Measurements from ENCODE around the gene MAP4K1. TPM values are rescaled to one million over a fixed set of nuclear protein-coding genes. Genes with fewer than 3 reads are reported as not detected.

MAP4K1 gene
- total and polyA plus RNA-seq, 2 of the 13 experiments (the other 11 are each of a cell fraction or from before 2014, with no cell fraction given): 0.24 to 0.89 TPM

DNA sequence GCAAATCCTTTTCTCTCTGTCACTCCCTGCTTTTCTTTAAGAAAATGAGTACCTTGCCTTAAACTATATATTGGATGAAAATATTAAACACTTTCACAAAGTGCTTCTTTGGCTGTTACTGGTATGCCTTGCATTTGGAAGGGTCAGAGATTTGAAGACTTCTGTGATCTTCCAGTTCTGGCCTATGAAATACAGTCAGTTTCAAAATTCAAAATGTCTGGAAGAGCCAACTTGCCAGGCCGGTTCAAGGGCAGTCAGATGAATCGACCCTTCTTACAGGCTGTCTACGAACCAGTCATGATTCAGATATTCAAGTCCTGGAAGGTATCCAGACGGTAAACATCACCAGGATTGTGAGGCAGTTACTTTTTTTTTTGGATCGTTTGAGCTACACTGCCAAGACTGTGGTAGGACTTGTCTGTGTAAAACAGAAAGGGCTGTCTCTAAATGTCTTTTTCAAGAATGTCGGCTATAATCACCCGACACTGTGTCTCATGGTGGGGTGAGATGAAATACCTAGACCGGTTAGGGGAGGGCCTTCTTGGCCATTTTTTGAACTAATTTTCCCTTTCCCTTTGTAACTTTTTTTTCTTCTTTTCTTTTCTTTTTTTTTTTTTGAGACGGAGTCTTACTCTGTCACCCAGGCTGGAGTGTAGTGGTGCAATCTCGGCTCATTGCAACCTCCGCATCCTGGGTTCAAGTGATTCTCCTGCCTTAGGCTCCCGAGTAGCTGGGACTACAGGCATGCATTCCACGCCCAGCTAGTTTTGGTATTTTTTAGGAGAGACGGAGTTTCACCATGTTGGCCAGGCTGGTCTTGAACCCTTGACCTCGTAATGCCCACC lies 40.9 kb upstream of the MAP4K1 start (continued):
- TF ChIP-seq, protein P1, sequence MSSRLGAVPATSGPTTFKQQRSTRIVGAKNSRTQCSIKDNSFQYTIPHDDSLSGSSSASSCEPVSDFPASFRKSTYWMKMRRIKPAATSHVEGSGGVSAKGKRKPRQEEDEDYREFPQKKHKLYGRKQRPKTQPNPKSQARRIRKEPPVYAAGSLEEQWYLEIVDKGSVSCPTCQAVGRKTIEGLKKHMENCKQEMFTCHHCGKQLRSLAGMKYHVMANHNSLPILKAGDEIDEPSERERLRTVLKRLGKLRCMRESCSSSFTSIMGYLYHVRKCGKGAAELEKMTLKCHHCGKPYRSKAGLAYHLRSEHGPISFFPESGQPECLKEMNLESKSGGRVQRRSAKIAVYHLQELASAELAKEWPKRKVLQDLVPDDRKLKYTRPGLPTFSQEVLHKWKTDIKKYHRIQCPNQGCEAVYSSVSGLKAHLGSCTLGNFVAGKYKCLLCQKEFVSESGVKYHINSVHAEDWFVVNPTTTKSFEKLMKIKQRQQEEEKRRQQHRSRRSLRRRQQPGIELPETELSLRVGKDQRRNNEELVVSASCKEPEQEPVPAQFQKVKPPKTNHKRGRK (CRISPR knock-in tag; IDR thresholded peaks at IDR 0.05): 0 out of 2 replicates have a peak, but pooled peaks have one; percentile 67
- no peak for TF ChIP-seq NFE2L2 (IDR thresholded peaks at IDR 0.05; ENCODE audit: low read length)
- TF ChIP-seq FOXC1 (CRISPR knock-in tag; IDR thresholded peaks at IDR 0.05; ENCODE audit: borderline replicate concordance): no peak
- TF ChIP-seq ZNF839 (CRISPR knock-in tag; IDR thresholded peaks at IDR 0.05; ENCODE audit: borderline replicate concordance): no peak
- TF ChIP-seq SNAI1 (CRISPR knock-in tag; IDR thresholded peaks at IDR 0.05; ENCODE audit: borderline replicate concordance): 0 out of 2 replicates have a peak, but pooled peaks have one; percentile 39
- TF ChIP-seq, protein P2, sequence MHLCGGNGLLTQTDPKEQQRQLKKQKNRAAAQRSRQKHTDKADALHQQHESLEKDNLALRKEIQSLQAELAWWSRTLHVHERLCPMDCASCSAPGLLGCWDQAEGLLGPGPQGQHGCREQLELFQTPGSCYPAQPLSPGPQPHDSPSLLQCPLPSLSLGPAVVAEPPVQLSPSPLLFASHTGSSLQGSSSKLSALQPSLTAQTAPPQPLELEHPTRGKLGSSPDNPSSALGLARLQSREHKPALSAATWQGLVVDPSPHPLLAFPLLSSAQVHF (CRISPR knock-in tag; IDR thresholded peaks at IDR 0.05): no peak
- TF ChIP-seq HNF4G (IDR thresholded peaks at IDR 0.05; ENCODE audit: borderline replicate concordance, low read depth, low read length): no peak
- no peak for TF ChIP-seq HNF4G (CRISPR knock-in tag; IDR thresholded peaks at IDR 0.05; ENCODE audit: borderline replicate concordance, low read depth)
- peak; percentile 83 for TF ChIP-seq FOXA3 (CRISPR knock-in tag; IDR thresholded peaks at IDR 0.05)
- TF ChIP-seq, protein P3, sequence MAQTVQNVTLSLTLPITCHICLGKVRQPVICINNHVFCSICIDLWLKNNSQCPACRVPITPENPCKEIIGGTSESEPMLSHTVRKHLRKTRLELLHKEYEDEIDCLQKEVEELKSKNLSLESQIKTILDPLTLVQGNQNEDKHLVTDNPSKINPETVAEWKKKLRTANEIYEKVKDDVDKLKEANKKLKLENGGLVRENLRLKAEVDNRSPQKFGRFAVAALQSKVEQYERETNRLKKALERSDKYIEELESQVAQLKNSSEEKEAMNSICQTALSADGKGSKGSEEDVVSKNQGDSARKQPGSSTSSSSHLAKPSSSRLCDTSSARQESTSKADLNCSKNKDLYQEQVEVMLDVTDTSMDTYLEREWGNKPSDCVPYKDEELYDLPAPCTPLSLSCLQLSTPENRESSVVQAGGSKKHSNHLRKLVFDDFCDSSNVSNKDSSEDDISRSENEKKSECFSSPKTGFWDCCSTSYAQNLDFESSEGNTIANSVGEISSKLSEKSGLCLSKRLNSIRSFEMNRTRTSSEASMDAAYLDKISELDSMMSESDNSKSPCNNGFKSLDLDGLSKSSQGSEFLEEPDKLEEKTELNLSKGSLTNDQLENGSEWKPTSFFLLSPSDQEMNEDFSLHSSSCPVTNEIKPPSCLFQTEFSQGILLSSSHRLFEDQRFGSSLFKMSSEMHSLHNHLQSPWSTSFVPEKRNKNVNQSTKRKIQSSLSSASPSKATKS (CRISPR knock-in tag; IDR thresholded peaks at IDR 0.05): no peak
- no peak for TF ChIP-seq ZFYVE20 (CRISPR knock-in tag; IDR thresholded peaks at IDR 0.05; ENCODE audit: borderline replicate concordance, low read depth)
- TF ChIP-seq IKZF4 (CRISPR knock-in tag; IDR thresholded peaks at IDR 0.05; ENCODE audit: borderline replicate concordance, low read depth, not compliant biosample characterization): no peak
- TF ChIP-seq, protein P4, sequence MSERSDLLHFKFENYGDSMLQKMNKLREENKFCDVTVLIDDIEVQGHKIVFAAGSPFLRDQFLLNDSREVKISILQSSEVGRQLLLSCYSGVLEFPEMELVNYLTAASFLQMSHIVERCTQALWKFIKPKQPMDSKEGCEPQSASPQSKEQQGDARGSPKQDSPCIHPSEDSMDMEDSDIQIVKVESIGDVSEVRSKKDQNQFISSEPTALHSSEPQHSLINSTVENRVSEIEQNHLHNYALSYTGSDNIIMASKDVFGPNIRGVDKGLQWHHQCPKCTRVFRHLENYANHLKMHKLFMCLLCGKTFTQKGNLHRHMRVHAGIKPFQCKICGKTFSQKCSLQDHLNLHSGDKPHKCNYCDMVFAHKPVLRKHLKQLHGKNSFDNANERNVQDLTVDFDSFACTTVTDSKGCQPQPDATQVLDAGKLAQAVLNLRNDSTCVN (CRISPR knock-in tag; IDR thresholded peaks at IDR 0.05; ENCODE audit: borderline replicate concordance): 0 out of 2 replicates have a peak, but pooled peaks have one; percentile 22
- TF ChIP-seq, protein P5, sequence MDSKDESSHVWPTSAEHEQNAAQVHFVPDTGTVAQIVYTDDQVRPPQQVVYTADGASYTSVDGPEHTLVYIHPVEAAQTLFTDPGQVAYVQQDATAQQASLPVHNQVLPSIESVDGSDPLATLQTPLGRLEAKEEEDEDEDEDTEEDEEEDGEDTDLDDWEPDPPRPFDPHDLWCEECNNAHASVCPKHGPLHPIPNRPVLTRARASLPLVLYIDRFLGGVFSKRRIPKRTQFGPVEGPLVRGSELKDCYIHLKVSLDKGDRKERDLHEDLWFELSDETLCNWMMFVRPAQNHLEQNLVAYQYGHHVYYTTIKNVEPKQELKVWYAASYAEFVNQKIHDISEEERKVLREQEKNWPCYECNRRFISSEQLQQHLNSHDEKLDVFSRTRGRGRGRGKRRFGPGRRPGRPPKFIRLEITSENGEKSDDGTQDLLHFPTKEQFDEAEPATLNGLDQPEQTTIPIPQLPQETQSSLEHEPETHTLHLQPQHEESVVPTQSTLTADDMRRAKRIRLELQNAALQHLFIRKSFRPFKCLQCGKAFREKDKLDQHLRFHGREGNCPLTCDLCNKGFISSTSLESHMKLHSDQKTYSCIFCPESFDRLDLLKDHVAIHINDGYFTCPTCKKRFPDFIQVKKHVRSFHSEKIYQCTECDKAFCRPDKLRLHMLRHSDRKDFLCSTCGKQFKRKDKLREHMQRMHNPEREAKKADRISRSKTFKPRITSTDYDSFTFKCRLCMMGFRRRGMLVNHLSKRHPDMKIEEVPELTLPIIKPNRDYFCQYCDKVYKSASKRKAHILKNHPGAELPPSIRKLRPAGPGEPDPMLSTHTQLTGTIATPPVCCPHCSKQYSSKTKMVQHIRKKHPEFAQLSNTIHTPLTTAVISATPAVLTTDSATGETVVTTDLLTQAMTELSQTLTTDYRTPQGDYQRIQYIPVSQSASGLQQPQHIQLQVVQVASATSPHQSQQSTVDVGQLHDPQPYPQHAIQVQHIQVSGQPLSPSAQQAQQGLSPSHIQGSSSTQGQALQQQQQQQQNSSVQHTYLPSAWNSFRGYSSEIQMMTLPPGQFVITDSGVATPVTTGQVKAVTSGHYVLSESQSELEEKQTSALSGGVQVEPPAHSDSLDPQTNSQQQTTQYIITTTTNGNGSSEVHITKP (CRISPR knock-in tag; IDR thresholded peaks at IDR 0.05; ENCODE audit: low read depth): no peak
- no peak for TF ChIP-seq ZNF10 (CRISPR knock-in tag; IDR thresholded peaks at IDR 0.05; ENCODE audit: borderline replicate concordance, low read depth)
- TF ChIP-seq, protein P6, sequence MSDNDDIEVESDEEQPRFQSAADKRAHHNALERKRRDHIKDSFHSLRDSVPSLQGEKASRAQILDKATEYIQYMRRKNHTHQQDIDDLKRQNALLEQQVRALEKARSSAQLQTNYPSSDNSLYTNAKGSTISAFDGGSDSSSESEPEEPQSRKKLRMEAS (IDR thresholded peaks at IDR 0.05): peak; percentile 25; the same call in 1 of the 2 replicates

All from HepG2 (cell line).